Pancreas (tissue), 10 donors: Measurements from ENCODE around the gene HDAC2. TPM values are rescaled to one million over a fixed set of nuclear protein-coding genes. Genes with fewer than 3 reads are reported as not detected.
A peak's percentile ranks its signal among the peaks of the same experiment; 100 is the strongest.

Experiments
- ATAC-seq, 4 donors: fragments of 200-7000 bp; cut with Tn5 transposase; one replicate each; pipeline versions ENCODE4 v1.8.0 to v1.9.1; 2020; ENCODE audit warnings: mild to moderate bottlenecking in 4 of 4, moderate library complexity in 4 of 4
- DNase-seq, 6 donors: peaks; one replicate each; pipeline ENCODE4 v3.0.0-alpha.2; 2020
- FAIRE-seq: peaks from 2 replicates; lab custom pipeline; 2012; peaks lifted over from hg19 to GRCh38; lab: Jason Lieb, UNC
- H3K27ac ChIP-seq, 4 donors: fragments of 200-600 bp; sonication (generic); 1 replicate in 3 of 4; 2 replicates in 1 of 4; pipeline versions ENCODE4 v1.5.0 to v1.8.0; 2020
- H3K27me3 ChIP-seq, 4 donors: fragments of 200-600 bp; one replicate each; pipeline ENCODE4 v1.8.0; 2021
- H3K36me3 ChIP-seq, 3 donors: fragments of 200-600 bp; sonication (generic) in 1 of 3; one replicate each; pipeline versions ENCODE4 v1.5.0 to v1.8.0; 2020 to 2021
- H3K4me1 ChIP-seq, 3 donors: fragments of 200-600 bp; one replicate each; pipeline ENCODE4 v1.8.0; 2021
- H3K4me3 ChIP-seq, 4 donors: fragments of 200-600 bp; sonication (generic) in 2 of 4; one replicate each; pipeline versions ENCODE4 v1.5.0 to v1.8.0; 2020 to 2021
- H3K9me3 ChIP-seq, 4 donors: fragments of 200-600 bp; one replicate each; pipeline ENCODE4 v1.8.0; 2021
- WGBS, 2 donors: extraction: QIAGEN DNeasy Blood & Tissue Kit; methylation state at CpG; one replicate each; pipeline ENCODE4 v1.1.7; 2013; 5-methylcytosine and 5-hydroxymethylcytosine counted together
- intact Hi-C, 3 donors: fragments of 100-400 bp; cut with DNase I; formaldehyde crosslinking; loops; one replicate each; pipeline versions ENCODE4 v1.11.1 to v1.14.2; 2022
- polyA plus RNA-seq, 2 donors: library from polyadenylated mRNA; stranded (reverse); fragments of 200-250 nt; gene quantifications; one replicate each; pipeline ENCODE4 v1.2.3, GENCODE V29; 2013
- total RNA-seq, 6 donors: library from RNA; stranded (reverse); fragmentation: NEBNext Ultra II Directional in 4 of 6; extraction: Animal tissue kit (Norgen Biotek cat#: 25700) in 4 of 6; gene quantifications; one replicate each; pipeline versions ENCODE4 v1.2.1 to v1.2.4, GENCODE V29; 2021 to 2023
- TF ChIP-seq, protein P1 (sequence below), 4 donors: fragments of 200-600 bp; sonication (generic) in 3 of 4; IDR thresholded peaks; one replicate each; pipeline versions ENCODE4 v1.5.0 to v1.8.0; 2021; ENCODE audit warnings: antibody characterized with exemption in 4 of 4
- donor health status: healthy with polysubstance abuse.
- donor health status: DM: no; HTN: no; CAD: no; lungs with moderate emphysema.
- donor health status: DM: no; HTN: no; CAD: no.
- donor health status: control.
- donor health status: control.
- donor health status: Bipolar disorder and iron deficiency.
- donor health status: DM: yes; HTN: yes; CAD: no.
- donor health status: DM: no; HTN: no; CAD: no.
- donor health status: DM: no; HTN: no; CAD: no.
- donor health status: DM: yes; HTN: yes; CAD: no.

The HDAC2 gene
- total and polyA plus RNA-seq, 8 donors, result 23.6 to 48.9 (median 32.2) TPM

- DNase-seq (no peak), FAIRE-seq (no peak), ATAC-seq (no peak)
- H3K27me3 ChIP-seq, result no peaks in the 10 kb centered on the region
- H3K9me3 ChIP-seq, result no peaks in the 10 kb centered on the region
- H3K27ac ChIP-seq, result no peak overlapping the region
- no peaks in the 10 kb centered on the region for H3K4me1 ChIP-seq
- intact Hi-C loops, result no loop called here
- no peak overlapping the region for H3K4me3 ChIP-seq
- TF ChIP-seq, protein P1, sequence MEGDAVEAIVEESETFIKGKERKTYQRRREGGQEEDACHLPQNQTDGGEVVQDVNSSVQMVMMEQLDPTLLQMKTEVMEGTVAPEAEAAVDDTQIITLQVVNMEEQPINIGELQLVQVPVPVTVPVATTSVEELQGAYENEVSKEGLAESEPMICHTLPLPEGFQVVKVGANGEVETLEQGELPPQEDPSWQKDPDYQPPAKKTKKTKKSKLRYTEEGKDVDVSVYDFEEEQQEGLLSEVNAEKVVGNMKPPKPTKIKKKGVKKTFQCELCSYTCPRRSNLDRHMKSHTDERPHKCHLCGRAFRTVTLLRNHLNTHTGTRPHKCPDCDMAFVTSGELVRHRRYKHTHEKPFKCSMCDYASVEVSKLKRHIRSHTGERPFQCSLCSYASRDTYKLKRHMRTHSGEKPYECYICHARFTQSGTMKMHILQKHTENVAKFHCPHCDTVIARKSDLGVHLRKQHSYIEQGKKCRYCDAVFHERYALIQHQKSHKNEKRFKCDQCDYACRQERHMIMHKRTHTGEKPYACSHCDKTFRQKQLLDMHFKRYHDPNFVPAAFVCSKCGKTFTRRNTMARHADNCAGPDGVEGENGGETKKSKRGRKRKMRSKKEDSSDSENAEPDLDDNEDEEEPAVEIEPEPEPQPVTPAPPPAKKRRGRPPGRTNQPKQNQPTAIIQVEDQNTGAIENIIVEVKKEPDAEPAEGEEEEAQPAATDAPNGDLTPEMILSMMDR (IDR thresholded peaks at IDR 0.05), result no peak
- WGBS, 2 donors, result 87 to 94% methylated on average over 3 of the region's 3 CpGs
- no peaks in the 10 kb centered on the region for H3K36me3 ChIP-seq
Observed at GRCh38 chr6:113978084-113978675, 7.2 kb upstream of the HDAC2 start.

DNA sequence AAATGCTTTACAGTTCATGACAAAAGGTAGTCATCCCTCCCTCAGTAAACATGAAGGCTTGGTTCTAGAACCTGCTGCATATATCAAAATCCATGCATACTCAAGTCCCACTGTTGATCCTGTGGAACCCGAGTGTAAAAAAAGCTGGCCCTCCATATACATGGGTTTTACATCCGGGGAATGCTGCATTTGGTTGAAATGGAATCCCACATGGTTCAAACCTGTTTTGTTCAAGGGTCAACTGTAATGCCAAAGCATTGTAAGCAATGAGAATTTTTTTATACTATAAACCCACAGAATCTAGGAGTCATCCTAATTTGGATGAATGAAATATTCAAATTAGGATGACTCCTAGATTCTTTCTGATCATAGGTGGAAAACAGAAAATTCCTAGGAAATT, 5.9 kb upstream of the HDAC2 start:
- no peak overlapping the region for H3K4me3 ChIP-seq

GRCh38 chr6:113971741-113972140, 793 bp upstream of the HDAC2 start:
- DNase-seq, result no peak
- WGBS, 2 donors, result 28 to 31% methylated on average over 2 of the region's 2 CpGs
- peaks cover 4 to 22% (median 4%) of the 10 kb centered on the region in 3 donors for H3K4me1 ChIP-seq
- TF ChIP-seq, protein P1 (IDR thresholded peaks at IDR 0.05), result no peak
- H3K4me3 ChIP-seq, result peak overlapping the region; percentile 80 to 93 (median 91)
- FAIRE-seq, result no peak
- H3K36me3 ChIP-seq, result no peaks in the 10 kb centered on the region
- H3K27ac ChIP-seq, result peak overlapping the region in 1 of 4 donors; percentile 94
- no peak for ATAC-seq
- intact Hi-C loops, result no loop called here
- no peaks in the 10 kb centered on the region for H3K9me3 ChIP-seq
- no peaks in the 10 kb centered on the region for H3K27me3 ChIP-seq

More for the DNA sequence above, 5.9 kb upstream of the HDAC2 start:
- no peak for ATAC-seq
- WGBS, 2 donors, result 88 to 91% methylated on average over 2 of the region's 2 CpGs
- no peak for FAIRE-seq
- TF ChIP-seq, protein P1 (IDR thresholded peaks at IDR 0.05), result no peak
- intact Hi-C loops, result no loop called here
- DNase-seq, result no peak
- Histone ChIP-seq H3K9me3 (no peaks in the 10 kb centered on the region), H3K27ac (no peak overlapping the region), H3K4me1 (no peaks in the 10 kb centered on the region), H3K36me3 (no peaks in the 10 kb centered on the region), H3K27me3 (no peaks in the 10 kb centered on the region)

DNA sequence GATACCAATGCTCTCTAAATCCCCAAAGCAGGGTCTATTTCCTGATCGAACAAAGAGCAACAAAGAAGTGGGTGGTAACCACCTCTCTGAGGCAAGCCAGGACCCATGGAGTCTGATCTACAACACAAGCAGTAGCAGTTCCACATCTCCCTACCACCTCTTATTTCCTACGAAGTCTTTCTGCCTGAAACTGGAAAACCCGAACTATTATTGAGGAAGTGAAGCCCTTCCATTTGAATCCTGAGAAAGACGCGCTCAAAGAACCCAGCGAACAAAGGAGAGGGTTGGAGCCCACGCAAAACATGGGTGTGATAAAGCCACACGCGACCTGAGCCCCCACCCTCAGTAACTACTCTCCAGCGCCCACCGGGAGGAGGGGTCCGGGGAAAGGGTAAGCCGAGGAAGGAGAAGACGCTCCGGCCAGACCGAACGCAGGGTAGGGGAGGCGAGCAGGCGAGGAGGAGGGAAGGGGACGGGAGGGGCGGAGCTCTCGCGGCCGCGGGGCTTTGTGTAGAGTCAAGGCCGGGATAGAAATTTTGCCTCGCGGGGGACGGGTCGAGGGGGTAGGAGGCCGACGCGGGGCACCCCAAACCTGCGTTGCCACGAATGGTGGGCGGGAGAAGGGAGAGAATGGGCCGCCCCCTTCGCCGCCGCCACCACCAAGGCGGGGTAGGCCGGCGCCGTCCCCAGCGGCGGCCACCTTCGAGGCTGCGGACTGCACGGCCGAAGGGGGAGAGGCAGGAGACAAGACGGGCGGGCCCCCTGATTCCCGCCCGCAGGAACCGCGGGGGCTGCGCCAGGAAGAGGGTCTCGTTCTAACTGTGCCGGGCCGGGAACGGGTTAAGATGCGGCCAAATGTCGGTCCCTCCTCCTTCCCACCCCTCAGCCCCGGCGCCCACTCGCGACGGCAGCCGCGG, 802 bp downstream of the HDAC2 start:
- intact Hi-C loops, result no loop called here
- TF ChIP-seq, protein P1 (IDR thresholded peaks at IDR 0.05), result no peak
- no peaks in the 10 kb centered on the region for H3K9me3 ChIP-seq
- peak overlapping the region; percentile 68 to 95 (median 88) for H3K27ac ChIP-seq
- FAIRE-seq, result no peak
- peak; percentile 44 to 86 (median 60) for DNase-seq
- no peaks in the 10 kb centered on the region for H3K36me3 ChIP-seq
- WGBS, 2 donors, result 0% methylated on average over 45 to 70 of the region's 70 CpGs
- peak; percentile 57 to 68 (median 62) for ATAC-seq
- no peaks in the 10 kb centered on the region for H3K27me3 ChIP-seq
- H3K4me3 ChIP-seq, result peak overlapping the region; percentile 80 to 93 (median 91)
- peaks cover 4 to 28% (median 4%) of the 10 kb centered on the region in 3 donors for H3K4me1 ChIP-seq
